ENCODE data around the gene TBC1D5. TPM values are rescaled to one million over a fixed set of nuclear protein-coding genes. Genes with fewer than 3 reads are reported as not detected.

Gene TBC1D5
- total and polyA plus RNA-seq, 2 of the 4 experiments (the other 2 are of a cell fraction) = 16.4 to 57.0 TPM

DNA sequence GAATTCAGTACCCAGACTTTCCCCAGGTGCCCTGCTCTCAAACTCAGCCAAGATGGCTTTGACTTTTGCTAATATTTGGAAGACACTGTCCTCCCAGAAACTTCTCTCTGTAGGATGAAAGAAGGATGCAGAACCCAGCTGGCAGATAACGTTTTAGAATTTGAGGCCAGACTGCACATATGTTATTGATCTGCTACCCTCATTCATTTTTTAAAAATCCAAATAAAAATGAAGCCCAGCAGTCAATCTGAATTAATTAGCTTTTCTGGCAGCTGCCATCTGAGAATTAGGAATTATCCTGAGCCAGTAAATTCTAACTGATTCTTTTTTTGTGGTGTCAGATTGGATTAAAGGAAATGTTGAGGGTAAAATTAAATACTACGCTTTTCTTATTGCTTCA, 621.1 kb downstream of the TBC1D5 start:
- no peak overlapping the region for H3K23ac ChIP-seq (ENCODE audit: low read depth, low read length)
- intact Hi-C loops (cut with micrococcal nuclease) = no loop called here
- no peak overlapping the region for H4K8ac ChIP-seq (ENCODE audit: low read depth in 2 of 2, low read length in 2 of 2)
- H3K14ac ChIP-seq (replicated peaks; ENCODE audit: low read depth, low read length) = no peak overlapping the region
- H4K91ac ChIP-seq (ENCODE audit: insufficient read depth, low read depth, low read length) = no peak overlapping the region
- ATAC-seq (ENCODE audit: low read depth) = no peak
- H3K56ac ChIP-seq (ENCODE audit: extremely low read depth, insufficient read depth, low read length) = no peak overlapping the region
- no peaks in the 10 kb centered on the region for H3K36me3 ChIP-seq (ENCODE audit: control insufficient read depth, insufficient read depth, low read length)
- no peak overlapping the region for H2BK120ac ChIP-seq (ENCODE audit: low read depth, low read length)
- H4K5ac ChIP-seq (ENCODE audit: low read depth, low read length) = no peak overlapping the region
- H3K9ac ChIP-seq (ENCODE audit: low read depth, low read length) = no peak overlapping the region
- WGBS, 2 experiments (ENCODE audit: extremely low coverage in 2 of 2, insufficient read length in 1 of 2) = no CpG with 5 or more reads among the region's 2 CpGs
- no peak overlapping the region for H2AK5ac ChIP-seq (ENCODE audit: low read depth, low read length)
- no peaks in the 10 kb centered on the region for H3K9me3 ChIP-seq (ENCODE audit: control insufficient read depth, insufficient read depth, low read length)
- H2BK20ac ChIP-seq (ENCODE audit: low read depth, low read length) = no peak overlapping the region
- no peak overlapping the region for H2BK15ac ChIP-seq (ENCODE audit: low read depth, low read length)
- ChIA-PET POLR2A (ENCODE audit: unreplicated experiment) (no interaction called here), CTCF (interaction anchor here (0.6 kb wide), 1 partner anchor 98 kb away, joined by 4 read pairs; no protein-coding TSS in a partner anchor)
- no peak for TF ChIP-seq CHD1 (IDR thresholded peaks at IDR 0.05; ENCODE audit: low read depth, low read length)
- TF ChIP-seq SMC3 (IDR thresholded peaks at IDR 0.05; ENCODE audit: low read depth, low read length) = no peak
- no peak for TF ChIP-seq NFE2L2 (IDR thresholded peaks at IDR 0.05; ENCODE audit: low read depth, low read length)
- no peak for TF ChIP-seq RAD21 (IDR thresholded peaks at IDR 0.05; ENCODE audit: low read length)
- TF ChIP-seq BHLHE40 (IDR thresholded peaks at IDR 0.05; ENCODE audit: low read depth, low read length) = no peak
- no peak for TF ChIP-seq MAFK (IDR thresholded peaks at IDR 0.05; ENCODE audit: low read depth, low read length)
- TF ChIP-seq FOS (IDR thresholded peaks at IDR 0.05; ENCODE audit: low read depth, low read length) = no peak
- TF ChIP-seq POLR2A (IDR thresholded peaks at IDR 0.05; ENCODE audit: low read depth, low read length) = no peak
- TF ChIP-seq CEBPB (IDR thresholded peaks at IDR 0.05; ENCODE audit: low read depth, low read length) = no peak
- no peak for TF ChIP-seq ELK1 (IDR thresholded peaks at IDR 0.05; ENCODE audit: borderline replicate concordance, low read depth, low read length)
- TF ChIP-seq USF2 (IDR thresholded peaks at IDR 0.05; ENCODE audit: low read depth, low read length) = no peak
- TF ChIP-seq RCOR1 (IDR thresholded peaks at IDR 0.05; ENCODE audit: insufficient replicate concordance, low read length) = no peak
- TF ChIP-seq CTCF (conservative IDR thresholded peaks at IDR 0.05; ENCODE audit: low read depth, low read length) = no peak
- no peak for TF ChIP-seq RFX5 (IDR thresholded peaks at IDR 0.05; ENCODE audit: low read depth, low read length)
- no peak overlapping the region for H3K4ac ChIP-seq (ENCODE audit: low read depth, low read length)
- H3K4me1 ChIP-seq (ENCODE audit: control insufficient read depth, insufficient read depth, low read length) = no peaks in the 10 kb centered on the region
- no peaks in the 10 kb centered on the region for H3K79me1 ChIP-seq (ENCODE audit: low read depth in 1 of 2, low read length in 2 of 2)
- in situ Hi-C loops (cut with MboI; ENCODE audit: low sequenced_read_pairs) = no loop called here
- no peaks in the 10 kb centered on the region for H4K20me1 ChIP-seq (ENCODE audit: insufficient read depth, low read length)
- no peaks in the 10 kb centered on the region for H3K9me1 ChIP-seq (ENCODE audit: insufficient read depth, low read length)
- H3K27ac ChIP-seq (ENCODE audit: insufficient read depth, low read length) = no peak overlapping the region
- H2AFZ ChIP-seq (replicated peaks; ENCODE audit: low read length, poor library complexity) = no peak overlapping the region
- no peak for DNase-seq
- no peak overlapping the region for H3K4me2 ChIP-seq (ENCODE audit: low read depth, low read length)
- H3K18ac ChIP-seq (ENCODE audit: low read depth, low read length) = no peak overlapping the region
- no peak overlapping the region for H3K4me3 ChIP-seq (ENCODE audit: insufficient read depth, low read depth, low read length)
- H2AK9ac ChIP-seq (replicated peaks; ENCODE audit: low read depth, low read length, poor library complexity) = no peak overlapping the region
- dilution Hi-C loops (cut with HindIII; ENCODE audit: low sequenced_read_pairs, unreplicated experiment) = no loop called here
- no TSS peak for BruUV-seq (replicated peaks)
- H2BK5ac ChIP-seq (ENCODE audit: low read depth, low read length, poor library complexity, severe bottlenecking) = no peak overlapping the region
- H3K27me3 ChIP-seq (ENCODE audit: control insufficient read depth, insufficient read depth, low read length) = no peaks in the 10 kb centered on the region; the same call in 1 of the 2 replicates

Measured in IMR-90 (cell line).